A549 (cell line): ENCODE measurements around the gene SELENOK. TPM values are rescaled to one million over a fixed set of nuclear protein-coding genes. Genes with fewer than 3 reads are reported as not detected.

Source experiments
- ATAC-seq, 2 experiments: fragments of 200-7000 bp in 1 of 2; fragments of >200 bp in 1 of 2; cut with Nextera tagmentation in 1 of 2; cut with Tn5 transposase in 1 of 2; 3 replicates each; pipeline versions ENCODE4 v1.8.0 to v1.9.1; 2018 to 2020; ENCODE audit warnings: mild to moderate bottlenecking in 1 of 2, moderate library complexity in 1 of 2
- CTCF ChIA-PET: fragments of 300-600 bp; sonication (Branson Sonifier 250); formaldehyde crosslinking; extraction: SDS; loops from one replicate; lab custom pipeline; 2021; ENCODE audit warnings: antibody characterized with exemption, inconsistent platforms; lab: Yijun Ruan, JAX
- POLR2A ChIA-PET: fragments of 350-600 bp; formaldehyde crosslinking; extraction: SDS; loops from one replicate; lab custom pipeline; 2021; ENCODE audit warnings: antibody characterized with exemption, inconsistent platforms; lab: Yijun Ruan, JAX
- DNase-seq, 2 experiments: peaks; one replicate each; pipeline versions ENCODE4 v3.0.0 to v3.0.0-alpha.2; 2011 to 2016; ENCODE audit warnings: low read depth in 1 of 2, low spot score in 1 of 2
- FAIRE-seq: peaks from 2 replicates; lab custom pipeline; 2011; peaks lifted over from hg19 to GRCh38; lab: Jason Lieb, UNC
- H3K27ac ChIP-seq, 2 experiments: fragments of >200 bp; sonication (Bioruptor Twin); formaldehyde crosslinking; 3 replicates each; pipeline ENCODE4 v1.5.1; 2016 to 2017
- H3K4me1 ChIP-seq: fragments of >200 bp; sonication (Bioruptor Twin); formaldehyde crosslinking; 3 replicates; pipeline ENCODE4 v1.6.1; 2016
- H3K4me2 ChIP-seq: fragments of >200 bp; sonication (Bioruptor Twin); formaldehyde crosslinking; 3 replicates; pipeline ENCODE4 v1.6.1; 2016
- H3K4me3 ChIP-seq: fragments of >200 bp; sonication (Bioruptor Twin); formaldehyde crosslinking; 3 replicates; pipeline ENCODE4 v1.5.1; 2016
- H3K9me3 ChIP-seq: fragments of >200 bp; sonication (Bioruptor Twin); formaldehyde crosslinking; 3 replicates; pipeline ENCODE4 v1.6.1; 2016
- BCL3 ChIP-seq: fragments of >200 bp; sonication (Bioruptor Twin); formaldehyde crosslinking; IDR thresholded peaks from 3 replicates; pipeline ENCODE4 v1.6.1; 2016
- CEBPB ChIP-seq, 2 experiments: fragments of >200 bp in 1 of 2; sonication (Bioruptor Twin) in 1 of 2; formaldehyde crosslinking in 1 of 2; IDR thresholded peaks; 2 replicates each; pipeline ENCODE4 v1.6.1; 2012 to 2016
- CHD2 ChIP-seq: fragments of 150-350 bp; IDR thresholded peaks from 2 replicates; pipeline ENCODE4 v1.6.1; 2014; ENCODE audit warnings: low read length; ENCODE audit not compliant: partially characterized antibody
- CTCF ChIP-seq: fragments of >200 bp; sonication (Bioruptor Twin); formaldehyde crosslinking; IDR thresholded peaks from 3 replicates; pipeline ENCODE4 v1.5.1; 2016
- ELK1 ChIP-seq: fragments of 150-350 bp; IDR thresholded peaks from 2 replicates; pipeline ENCODE4 v1.6.1; 2014; ENCODE audit warnings: low read depth, mild to moderate bottlenecking, low read length
- EP300 ChIP-seq, 2 experiments: fragments of >200 bp; sonication (Bioruptor Twin); formaldehyde crosslinking; IDR thresholded peaks; 2 replicates in 1 of 2; 3 replicates in 1 of 2; pipeline ENCODE4 v1.6.1; 2016 to 2017
- HES2 ChIP-seq: fragments of >200 bp; sonication (Bioruptor Twin); formaldehyde crosslinking; IDR thresholded peaks from 2 replicates; pipeline ENCODE4 v1.6.1; 2016
- HOXA7 ChIP-seq: fragments of 250-450 bp; sonication (Bioruptor Pico); IDR thresholded peaks from 2 replicates; pipeline ENCODE4 v1.5.0; 2020; ENCODE audit warnings: mild to moderate bottlenecking, moderate library complexity
- JUNB ChIP-seq: fragments of >200 bp; sonication (Bioruptor Twin); formaldehyde crosslinking; IDR thresholded peaks from 2 replicates; pipeline ENCODE4 v1.6.1; 2016
- MAX ChIP-seq: IDR thresholded peaks from 2 replicates; pipeline ENCODE4 v1.6.1; 2012
- MAZ ChIP-seq: fragments of 150-350 bp; IDR thresholded peaks from 2 replicates; pipeline ENCODE4 v1.6.1; 2014; ENCODE audit warnings: antibody characterized with exemption, low read depth, low read length, borderline replicate concordance
- POLR2AphosphoS2 ChIP-seq: conservative IDR thresholded peaks from 2 replicates; pipeline ENCODE4 v1.6.1; 2012; ENCODE audit warnings: low read length, improper control_type of control experiment, inconsistent platforms
- SMC3 ChIP-seq: fragments of >200 bp; sonication (Bioruptor Twin); formaldehyde crosslinking; IDR thresholded peaks from 3 replicates; pipeline ENCODE4 v1.6.1; 2018; ENCODE audit warnings: inconsistent platforms
- SREBF2 ChIP-seq: fragments of 450-650 bp; IDR thresholded peaks from 2 replicates; pipeline ENCODE4 v1.6.1; 2014; ENCODE audit warnings: mild to moderate bottlenecking, moderate library complexity
- ZNF302 ChIP-seq: fragments of 250-450 bp; sonication (Bioruptor Pico); IDR thresholded peaks from 2 replicates; pipeline ENCODE4 v1.9.0; 2021; ENCODE audit warnings: inconsistent platforms, mild to moderate bottlenecking, moderate library complexity
- WGBS: methylation state at CpG from one replicate; pipeline ENCODE4 v1.1.6; 2017; ENCODE audit errors: missing lambda C conversion rate; 5-methylcytosine and 5-hydroxymethylcytosine counted together
- polyA plus RNA-seq, 4 experiments: library from polyadenylated mRNA; depleted of rRNA in 3 of 4; stranded (reverse); fragments of >200 nt; fragmentation: RNase III in 1 of 4; extraction: RNeasy Plus Mini Kit Qiagen cat#74134 plus additional on column Dnase treatment in 1 of 4; gene quantifications; 2 replicates in 3 of 4; 3 replicates in 1 of 4; pipeline ENCODE4 v1.2.3, GENCODE V29; 2011 to 2017
- TF ChIP-seq, protein P1 (sequence below): fragments of 200-600 bp; sonication (generic); IDR thresholded peaks from 2 replicates; pipeline ENCODE4 v1.6.1; 2016; ENCODE audit warnings: antibody characterized with exemption, mild to moderate bottlenecking, moderate library complexity
- TF ChIP-seq, protein P2 (sequence below): IDR thresholded peaks from 2 replicates; pipeline ENCODE4 v1.6.1; 2012

SELENOK gene
- polyA plus RNA-seq, 2 of the 4 experiments (the other 2 are of a cell fraction) = 44.3 to 54.3 TPM

DNA sequence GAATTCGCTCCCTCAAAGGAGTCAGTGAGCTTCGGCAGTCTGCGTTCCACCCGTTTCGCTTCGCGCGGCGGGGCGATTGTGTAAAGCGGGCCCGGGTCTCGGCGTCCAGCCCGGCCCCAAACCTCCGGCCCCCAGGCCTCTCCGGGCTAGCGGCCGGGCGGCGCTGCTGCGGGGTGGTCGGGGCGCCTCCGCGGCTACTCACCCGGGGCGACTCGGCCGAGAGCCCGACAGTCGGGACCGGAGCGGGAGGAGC is 45.9 kb downstream of the SELENOK start:
- ATAC-seq (no peak; a peak in 2 of 6 replicates), DNase-seq (no peak), FAIRE-seq (no peak)
- TF ChIP-seq EP300 (IDR thresholded peaks at IDR 0.05) (no peak), MAX (no peak), HOXA7 (CRISPR knock-in tag) (no peak), POLR2AphosphoS2 (no peak), ZNF302 (CRISPR knock-in tag) (no peak), MAZ (no peak), CHD2 (no peak), HES2 (no peak), SREBF2 (no peak), SMC3 (no peak), CTCF (no peak; the same call in 2 of the 3 replicates), JUNB (no peak), CEBPB (IDR thresholded peaks at IDR 0.05) (no peak), ELK1 (no peak)
- TF ChIP-seq, protein P1, sequence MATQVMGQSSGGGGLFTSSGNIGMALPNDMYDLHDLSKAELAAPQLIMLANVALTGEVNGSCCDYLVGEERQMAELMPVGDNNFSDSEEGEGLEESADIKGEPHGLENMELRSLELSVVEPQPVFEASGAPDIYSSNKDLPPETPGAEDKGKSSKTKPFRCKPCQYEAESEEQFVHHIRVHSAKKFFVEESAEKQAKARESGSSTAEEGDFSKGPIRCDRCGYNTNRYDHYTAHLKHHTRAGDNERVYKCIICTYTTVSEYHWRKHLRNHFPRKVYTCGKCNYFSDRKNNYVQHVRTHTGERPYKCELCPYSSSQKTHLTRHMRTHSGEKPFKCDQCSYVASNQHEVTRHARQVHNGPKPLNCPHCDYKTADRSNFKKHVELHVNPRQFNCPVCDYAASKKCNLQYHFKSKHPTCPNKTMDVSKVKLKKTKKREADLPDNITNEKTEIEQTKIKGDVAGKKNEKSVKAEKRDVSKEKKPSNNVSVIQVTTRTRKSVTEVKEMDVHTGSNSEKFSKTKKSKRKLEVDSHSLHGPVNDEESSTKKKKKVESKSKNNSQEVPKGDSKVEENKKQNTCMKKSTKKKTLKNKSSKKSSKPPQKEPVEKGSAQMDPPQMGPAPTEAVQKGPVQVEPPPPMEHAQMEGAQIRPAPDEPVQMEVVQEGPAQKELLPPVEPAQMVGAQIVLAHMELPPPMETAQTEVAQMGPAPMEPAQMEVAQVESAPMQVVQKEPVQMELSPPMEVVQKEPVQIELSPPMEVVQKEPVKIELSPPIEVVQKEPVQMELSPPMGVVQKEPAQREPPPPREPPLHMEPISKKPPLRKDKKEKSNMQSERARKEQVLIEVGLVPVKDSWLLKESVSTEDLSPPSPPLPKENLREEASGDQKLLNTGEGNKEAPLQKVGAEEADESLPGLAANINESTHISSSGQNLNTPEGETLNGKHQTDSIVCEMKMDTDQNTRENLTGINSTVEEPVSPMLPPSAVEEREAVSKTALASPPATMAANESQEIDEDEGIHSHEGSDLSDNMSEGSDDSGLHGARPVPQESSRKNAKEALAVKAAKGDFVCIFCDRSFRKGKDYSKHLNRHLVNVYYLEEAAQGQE = no peak
- TF ChIP-seq, protein P2, sequence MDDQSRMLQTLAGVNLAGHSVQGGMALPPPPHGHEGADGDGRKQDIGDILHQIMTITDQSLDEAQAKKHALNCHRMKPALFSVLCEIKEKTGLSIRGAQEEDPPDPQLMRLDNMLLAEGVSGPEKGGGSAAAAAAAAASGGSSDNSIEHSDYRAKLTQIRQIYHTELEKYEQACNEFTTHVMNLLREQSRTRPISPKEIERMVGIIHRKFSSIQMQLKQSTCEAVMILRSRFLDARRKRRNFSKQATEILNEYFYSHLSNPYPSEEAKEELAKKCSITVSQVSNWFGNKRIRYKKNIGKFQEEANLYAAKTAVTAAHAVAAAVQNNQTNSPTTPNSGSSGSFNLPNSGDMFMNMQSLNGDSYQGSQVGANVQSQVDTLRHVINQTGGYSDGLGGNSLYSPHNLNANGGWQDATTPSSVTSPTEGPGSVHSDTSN = no peak
- Histone ChIP-seq H3K4me2 (peak overlapping the region; percentile 82), H3K27ac (peak overlapping the region; percentile 78 to 95), H3K4me3 (peak overlapping the region; percentile 67), H3K9me3 (no peaks in the 10 kb centered on the region), H3K4me1 (peaks cover 22% of the 10 kb centered on the region)
- no CpG with 5 or more reads among the region's 34 CpGs for WGBS
- CTCF ChIA-PET = interaction anchor here (0.6 to 1.1 kb wide), 3 partner anchors 11 to 112 kb away, joined by 3 to 4 read pairs (median 3); no protein-coding TSS in a partner anchor
- POLR2A ChIA-PET = no interaction called here

GRCh38 chr3:53845103-53845880 is 46.4 kb downstream of the SELENOK start:
- 29% methylated on average over 15 of the region's 25 CpGs for WGBS
- CTCF ChIA-PET = interaction anchor here (0.6 to 1.3 kb wide), 6 partner anchors 12 to 730 kb away, joined by 3 to 4 read pairs (median 3); no protein-coding TSS in a partner anchor

More at GRCh38 chr3:53845103-53845880, 46.4 kb downstream of the SELENOK start:
- H3K9me3 ChIP-seq = no peaks in the 10 kb centered on the region
- DNase-seq (peak; percentile 60 to 62), FAIRE-seq (no peak), ATAC-seq (peak; percentile 64 to 73)
- H3K4me1 ChIP-seq = peaks cover 22% of the 10 kb centered on the region
- H3K4me3 ChIP-seq = peak overlapping the region; percentile 67
- TF ChIP-seq CTCF (peak; percentile 33), BCL3 (no peak), JUNB (no peak)
- TF ChIP-seq, protein P1 = no peak
- POLR2A ChIA-PET = interaction anchor here (0.6 kb wide), 1 partner anchor 8 kb away, joined by 3 read pairs; no protein-coding TSS in a partner anchor
- peak overlapping the region; percentile 82 for H3K4me2 ChIP-seq
- peak overlapping the region; percentile 78 to 95 for H3K27ac ChIP-seq
